ENCODE measurements around the gene CTPS1.

Gene CTPS1, protein sequence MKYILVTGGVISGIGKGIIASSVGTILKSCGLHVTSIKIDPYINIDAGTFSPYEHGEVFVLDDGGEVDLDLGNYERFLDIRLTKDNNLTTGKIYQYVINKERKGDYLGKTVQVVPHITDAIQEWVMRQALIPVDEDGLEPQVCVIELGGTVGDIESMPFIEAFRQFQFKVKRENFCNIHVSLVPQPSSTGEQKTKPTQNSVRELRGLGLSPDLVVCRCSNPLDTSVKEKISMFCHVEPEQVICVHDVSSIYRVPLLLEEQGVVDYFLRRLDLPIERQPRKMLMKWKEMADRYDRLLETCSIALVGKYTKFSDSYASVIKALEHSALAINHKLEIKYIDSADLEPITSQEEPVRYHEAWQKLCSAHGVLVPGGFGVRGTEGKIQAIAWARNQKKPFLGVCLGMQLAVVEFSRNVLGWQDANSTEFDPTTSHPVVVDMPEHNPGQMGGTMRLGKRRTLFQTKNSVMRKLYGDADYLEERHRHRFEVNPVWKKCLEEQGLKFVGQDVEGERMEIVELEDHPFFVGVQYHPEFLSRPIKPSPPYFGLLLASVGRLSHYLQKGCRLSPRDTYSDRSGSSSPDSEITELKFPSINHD

DNA sequence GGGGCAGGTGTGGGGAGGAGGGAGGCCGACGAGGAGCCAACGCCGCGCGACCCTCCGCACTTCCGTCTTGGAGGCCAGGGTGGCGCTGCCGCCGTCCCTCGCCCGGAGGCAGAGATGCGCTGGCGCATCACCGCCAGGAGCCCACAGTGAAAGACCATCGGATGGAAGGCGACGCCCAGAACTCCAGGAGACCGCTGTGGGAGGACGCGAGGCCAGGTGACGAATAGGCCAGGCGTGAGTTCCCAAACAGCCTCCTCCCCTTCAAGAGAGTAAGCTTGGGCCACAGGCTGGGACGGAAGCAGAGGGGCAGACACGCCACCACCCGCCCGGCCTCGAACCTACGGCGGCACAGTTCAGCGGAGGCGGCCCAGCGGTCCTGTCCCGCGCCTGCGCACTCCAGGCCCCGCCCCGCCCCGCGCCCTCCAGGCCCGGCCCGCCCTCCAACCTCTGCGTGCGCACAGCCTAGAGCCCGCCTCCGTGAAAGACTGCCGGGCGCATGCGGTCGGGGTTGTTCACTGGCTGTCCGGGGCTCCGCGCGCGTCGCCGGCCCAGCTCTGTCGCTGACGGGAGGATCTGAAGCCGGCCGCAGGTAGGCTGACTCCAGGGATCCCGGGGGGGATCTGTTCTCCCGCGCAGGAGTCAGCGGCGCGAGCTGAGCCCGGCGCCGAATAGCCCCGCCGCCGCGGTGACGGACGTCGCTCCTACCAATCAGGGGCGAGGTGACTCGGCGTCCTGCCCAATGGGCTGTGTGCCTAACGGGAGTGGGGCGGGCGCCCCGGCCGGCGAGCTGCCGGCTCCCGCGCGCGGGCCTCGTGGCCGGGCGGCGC lies at the start of gene CTPS1:
Gene CTPS1 (plus strand): TSS at position 456 of the 827 bp plus-strand sequence. CDS start 3,595 bp downstream, outside the sequence.
- DNase-seq = peak; percentile 98

DNA sequence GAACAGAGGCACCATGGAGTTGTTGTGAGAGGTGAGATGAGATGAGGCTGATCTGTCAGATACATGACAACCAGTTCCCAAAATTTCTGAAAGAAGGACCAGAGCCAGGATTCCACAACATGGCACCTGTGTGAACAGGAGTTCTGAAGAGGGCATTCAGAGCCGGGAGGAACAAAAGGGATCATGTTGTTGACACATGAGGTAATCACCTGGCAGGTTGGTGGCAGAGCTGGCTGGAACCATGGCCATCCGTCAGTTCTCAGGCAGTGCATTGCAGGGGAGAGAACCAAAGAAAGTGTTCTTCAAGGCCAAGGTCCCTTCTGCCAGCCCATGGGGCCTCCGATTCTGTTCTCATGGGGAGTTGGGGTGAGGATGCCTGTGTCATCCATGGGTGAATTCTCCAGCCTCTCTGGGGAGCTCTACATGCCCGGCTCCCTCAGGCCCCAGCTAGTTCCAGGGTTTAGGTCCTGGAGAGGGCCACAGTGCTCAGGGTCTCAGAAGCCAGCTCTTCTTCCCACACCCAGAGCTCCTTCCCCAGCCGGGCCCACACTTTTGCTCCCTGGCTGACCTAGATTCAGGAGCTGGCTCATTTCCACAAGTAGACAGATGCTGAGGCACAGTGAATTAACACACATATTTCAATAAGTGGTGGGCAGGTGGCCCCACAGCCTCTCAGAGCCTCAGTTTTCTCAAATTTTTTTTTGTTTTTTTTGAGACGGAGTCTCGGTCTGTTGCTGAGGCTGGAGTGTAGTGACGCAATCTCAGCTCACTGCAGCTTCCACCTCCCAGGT lies 49.1 kb upstream of the CTPS1 start:
- no peak for DNase-seq

DNA sequence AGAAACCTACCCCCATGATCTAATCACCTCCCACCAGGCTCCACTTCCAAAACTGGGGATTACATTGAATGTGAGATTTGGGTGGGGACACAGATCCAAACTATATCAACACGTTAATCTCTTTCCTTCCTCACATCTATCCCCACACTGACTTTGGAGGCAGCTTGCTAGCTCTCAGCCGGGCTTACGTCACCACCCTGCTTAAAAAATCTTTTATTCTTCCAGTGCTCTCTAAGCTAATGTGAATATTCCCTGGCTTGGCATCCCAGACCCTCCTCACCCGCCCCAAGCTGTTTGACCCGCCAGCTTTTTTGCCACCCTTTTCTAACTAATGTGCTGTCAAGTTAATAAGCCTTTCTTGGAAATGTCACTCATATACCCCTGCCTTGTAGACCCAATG lies 47.9 kb upstream of the CTPS1 start:
- no peak for DNase-seq

DNA sequence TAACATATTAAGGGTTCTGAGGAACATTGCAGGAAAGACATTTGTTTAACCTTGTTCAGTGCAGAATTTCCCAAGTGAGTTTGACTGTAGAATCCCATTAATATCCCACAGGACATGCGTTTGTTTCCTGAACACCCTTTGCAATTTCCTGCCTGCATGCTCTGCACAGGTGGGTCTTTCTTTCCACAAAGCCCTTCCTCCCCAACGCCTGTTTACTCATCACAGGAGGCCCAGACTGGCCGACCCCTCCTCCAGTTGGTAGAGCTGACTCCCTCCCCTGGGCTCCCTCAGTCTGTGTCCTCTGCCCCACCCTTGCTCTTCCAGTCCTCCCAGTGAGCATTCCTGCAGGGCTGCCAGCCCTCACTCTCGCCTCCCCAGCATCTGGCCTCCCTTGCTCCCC lies 47.5 kb upstream of the CTPS1 start:
- DNase-seq = no peak

DNA sequence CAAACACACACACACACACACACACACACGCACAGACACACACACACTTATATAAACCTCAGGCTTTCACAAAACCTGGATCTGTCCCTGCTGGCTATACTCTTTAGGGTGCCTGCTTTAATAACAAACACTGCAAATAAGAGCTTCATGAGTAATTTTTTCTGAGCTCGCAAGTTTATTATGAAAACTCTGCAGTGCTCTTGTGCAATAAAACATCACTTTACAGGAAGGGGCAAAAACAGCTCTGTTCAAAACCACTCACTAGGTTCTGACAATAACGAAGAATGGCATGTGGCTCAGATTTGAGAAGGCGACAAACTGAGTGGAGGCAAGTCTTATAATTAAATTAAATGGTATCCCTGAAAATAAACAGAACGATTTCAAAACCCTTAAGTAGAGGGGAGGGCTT lies 42.6 kb upstream of the CTPS1 start:
- DNase-seq = no peak

DNA sequence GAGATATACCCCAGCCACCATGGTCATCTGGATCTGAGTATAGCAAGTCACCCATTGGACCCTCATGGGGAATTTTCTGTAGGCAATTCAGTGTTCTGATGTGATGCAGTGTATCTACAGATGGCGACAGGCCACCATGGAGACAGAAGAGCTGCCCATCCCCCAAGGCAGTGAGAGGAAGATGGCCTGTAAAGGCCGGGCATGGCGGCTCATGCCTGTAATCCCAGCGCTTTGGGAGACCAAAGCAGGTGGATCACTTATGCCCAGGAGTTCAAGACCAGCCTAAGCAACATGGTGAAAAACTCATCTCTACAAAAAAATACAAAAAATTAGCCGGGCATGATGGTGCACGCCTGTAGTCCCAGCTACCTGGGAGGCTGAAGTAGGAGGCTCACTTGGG lies 41.1 kb upstream of the CTPS1 start:
- no peak for DNase-seq

DNA sequence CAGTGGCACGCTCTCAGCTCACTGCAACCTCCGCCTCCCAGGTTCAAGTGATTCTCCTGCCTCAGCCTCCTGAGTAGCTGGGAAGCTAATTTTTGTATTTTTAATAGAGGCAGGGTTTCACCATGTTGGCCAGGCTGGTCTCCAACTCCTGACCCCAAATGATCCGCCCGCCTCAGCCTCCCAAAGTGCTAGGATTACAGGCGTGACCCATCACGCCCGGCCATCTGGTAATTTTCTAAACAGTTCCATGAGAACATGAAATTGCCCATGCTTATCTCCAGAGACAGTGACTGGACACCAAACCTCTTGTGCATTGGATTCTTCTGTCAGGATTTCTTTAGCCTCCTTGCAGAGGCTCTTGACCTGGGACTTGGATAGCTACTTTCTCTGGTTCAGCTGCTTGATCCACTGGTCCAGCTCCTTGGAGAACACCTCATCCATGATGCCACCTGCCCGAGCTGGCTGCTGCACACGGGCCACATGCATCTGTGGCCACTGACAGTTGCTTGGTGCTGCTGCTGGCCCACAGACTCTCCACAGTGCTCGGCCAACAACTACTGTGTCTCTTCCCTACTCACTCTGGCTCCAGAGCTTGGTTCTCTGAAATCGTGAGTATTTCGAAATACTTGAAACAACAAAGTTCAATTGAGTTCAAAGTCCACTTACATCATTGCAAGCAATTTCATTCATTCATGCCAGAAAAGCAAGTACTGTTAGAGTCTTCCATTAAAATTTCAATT lies 40.0 kb upstream of the CTPS1 start:
- no peak for DNase-seq

DNA sequence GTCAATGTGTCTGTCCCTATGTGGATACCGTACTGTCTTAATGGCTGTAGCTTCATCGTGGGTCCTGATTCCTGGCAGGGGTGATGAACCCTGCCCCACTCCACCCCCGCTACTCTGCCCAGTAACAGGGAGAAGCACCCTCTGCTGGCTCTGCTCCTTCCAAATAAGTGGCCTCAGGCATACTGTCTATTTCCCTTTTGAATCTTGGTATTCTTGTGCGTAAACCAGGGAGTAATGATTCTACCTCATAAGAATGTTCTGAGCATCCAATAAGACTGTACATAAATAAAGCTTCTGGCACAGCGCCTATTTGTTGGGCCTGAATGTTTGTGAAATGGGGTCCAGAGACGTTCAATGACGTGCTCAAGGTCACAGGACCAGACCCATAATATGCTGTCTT lies 35.2 kb upstream of the CTPS1 start:
- no peak for DNase-seq

DNA sequence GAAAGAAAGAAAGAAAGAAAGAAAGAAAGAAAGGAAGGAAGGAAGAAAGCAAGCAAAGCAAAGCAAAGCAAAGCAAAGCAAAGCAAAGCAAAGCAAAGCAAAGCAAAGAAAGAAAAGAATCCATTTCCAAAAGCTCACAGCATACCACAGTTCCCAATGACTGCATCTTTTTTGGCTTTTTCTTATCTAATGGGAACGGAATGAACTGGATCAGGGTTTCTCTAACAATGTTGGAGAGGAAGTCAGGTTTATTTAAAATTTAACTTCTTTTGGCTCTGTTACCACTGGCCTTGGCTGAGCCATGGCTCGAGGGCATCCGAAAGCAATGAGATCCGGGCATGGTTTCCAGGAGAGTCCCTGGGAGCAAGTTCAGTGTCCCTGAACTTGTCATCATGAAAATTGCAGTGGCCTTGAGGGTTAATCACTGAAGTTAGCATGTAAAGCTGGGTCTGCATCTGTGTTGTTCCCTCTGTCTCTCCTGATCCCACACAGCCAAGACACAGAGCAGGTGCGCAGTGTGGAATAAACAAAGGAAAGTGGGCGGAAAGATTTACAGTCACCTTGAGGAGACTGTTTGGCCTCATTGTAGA lies 34.6 kb upstream of the CTPS1 start:
- DNase-seq = no peak

DNA sequence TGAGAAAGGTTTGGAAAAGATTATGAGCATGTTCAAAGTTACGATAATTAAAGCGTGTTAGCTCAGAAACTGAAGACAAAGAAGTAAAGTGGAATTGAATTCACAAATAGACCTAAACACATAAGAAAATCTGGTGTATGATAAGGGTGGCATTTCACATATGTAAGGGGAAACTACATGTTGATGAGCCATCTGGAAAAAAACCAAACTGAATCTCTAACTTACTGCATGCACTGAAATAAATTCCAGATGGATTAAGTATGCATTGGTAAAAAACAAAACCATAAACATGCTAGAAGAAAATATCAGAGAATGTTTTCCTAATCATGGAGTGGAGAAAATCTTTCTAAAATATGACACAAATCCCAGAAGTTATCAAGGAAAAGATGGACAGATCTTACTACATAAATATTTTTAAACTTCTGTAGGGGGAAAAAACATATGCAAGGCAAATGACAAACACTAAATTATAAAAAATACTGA lies 34.0 kb upstream of the CTPS1 start:
- DNase-seq = no peak

DNA sequence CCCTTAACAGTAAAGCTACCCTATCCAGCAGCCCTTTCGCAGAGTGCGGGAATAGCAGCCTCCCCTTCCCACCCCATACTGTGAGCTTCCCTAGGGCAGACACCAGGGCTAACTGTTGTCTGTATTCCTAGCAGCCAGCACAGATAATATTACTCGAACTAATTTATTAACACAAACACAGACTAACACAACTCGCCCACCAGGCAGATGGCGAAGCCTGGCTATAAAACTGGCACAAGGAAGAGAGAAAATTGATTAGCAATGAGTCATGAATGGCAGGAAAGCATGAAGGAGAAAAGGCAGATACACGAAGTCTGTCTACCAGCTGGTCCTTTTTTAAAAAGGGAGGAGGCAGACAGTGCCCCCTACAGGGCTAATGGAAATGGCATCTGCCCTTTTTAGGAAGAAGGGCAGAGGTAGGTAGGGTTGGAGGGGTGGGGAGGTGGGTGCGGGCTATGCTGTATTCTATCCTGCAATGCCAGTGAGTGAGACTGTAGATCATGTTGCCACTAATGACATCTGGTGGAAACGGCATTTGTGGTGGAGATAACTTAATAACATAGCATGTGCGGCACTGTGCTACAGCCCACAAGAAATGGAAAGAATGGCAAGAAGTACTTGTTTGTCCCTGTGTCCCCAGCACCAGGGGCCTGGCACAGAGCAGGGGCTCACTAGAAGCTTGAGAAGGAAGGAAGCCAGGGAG lies 30.6 kb upstream of the CTPS1 start:
- DNase-seq = peak; percentile 48

DNA sequence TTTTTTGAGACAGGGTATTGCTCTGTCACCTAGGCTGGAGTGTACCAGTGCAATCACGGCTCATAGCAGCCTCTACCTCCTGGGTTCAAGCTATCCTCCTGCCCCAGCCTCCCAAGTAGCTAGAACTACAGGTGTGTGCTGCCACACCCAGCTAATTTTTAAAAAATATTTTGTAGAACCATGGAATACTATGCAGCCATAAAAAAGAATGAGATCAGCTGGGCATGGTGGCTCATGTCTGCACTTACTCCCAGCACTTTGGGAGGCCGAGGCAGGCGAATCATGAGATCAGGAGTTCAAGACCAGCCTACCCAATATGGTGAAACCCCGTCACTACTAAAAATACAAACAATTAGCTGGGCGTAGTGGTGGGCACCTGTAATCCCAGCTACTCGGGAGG lies 29.9 kb upstream of the CTPS1 start:
- no peak for DNase-seq

DNA sequence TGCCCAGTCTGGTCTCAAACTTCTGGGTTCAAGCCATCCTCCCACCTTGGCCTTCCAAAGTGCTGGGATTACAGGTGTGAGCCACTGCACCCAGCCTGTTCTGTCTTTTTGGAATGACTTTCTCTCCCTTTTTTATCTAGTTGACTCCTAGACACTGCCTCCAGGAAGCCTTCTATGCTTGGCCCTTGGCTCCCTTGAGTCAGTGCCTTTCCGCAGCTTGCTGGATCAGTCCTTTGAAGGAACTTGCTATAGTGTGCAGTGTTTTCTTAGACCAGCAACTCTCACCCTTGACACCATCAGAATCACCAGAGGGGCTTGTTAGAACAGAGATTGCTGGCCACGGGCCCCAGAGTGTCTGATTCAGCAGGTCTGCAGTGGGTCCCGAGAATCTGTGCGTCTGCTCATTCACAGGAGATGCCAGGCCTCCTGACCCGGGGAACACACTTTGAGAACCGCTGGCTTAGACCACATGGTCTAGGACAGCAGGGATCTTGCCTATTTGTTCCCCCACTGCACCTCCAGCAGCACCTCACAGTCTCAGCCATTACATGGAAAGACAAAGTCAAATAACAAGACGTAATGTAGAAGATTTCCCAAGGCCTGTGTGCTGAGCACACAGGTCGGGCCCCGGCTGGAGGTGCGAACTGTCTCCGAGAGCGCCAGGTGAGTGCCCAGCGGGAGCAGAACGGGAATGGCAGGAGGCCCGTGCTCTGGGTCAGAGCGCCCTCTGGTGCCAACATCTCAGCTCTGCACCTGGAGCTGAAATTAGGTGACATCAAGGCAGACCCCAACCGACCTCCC lies 27.4 kb upstream of the CTPS1 start:
- DNase-seq = peak; percentile 62

DNA sequence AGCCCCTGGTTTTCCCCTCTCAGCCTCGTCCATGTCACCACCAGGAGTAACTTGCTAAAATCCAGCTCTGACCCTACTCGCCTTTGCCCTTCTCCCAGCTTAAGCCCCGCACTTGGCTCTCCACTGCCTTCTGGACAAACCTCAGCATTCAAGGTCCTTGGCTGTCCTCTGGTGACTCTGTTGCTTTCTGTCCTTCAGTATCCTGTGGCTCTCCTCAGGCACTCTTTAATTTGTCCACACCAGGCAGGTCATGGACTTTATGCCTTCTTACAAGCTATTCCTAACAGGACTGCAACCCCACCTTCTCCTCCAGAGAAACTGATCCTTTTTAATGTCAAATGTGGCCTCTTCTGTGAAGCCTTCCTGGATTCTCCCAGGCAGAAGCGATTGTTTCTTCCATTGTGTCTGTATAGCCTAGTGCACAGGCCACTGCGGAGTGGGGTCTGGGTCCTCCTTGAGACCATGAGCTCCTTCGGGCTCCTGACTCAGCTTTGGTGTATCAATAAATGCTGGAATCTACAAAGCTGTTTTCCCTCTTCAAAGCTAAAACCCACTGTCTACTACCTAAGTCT lies 26.7 kb upstream of the CTPS1 start:
- no peak for DNase-seq

DNA sequence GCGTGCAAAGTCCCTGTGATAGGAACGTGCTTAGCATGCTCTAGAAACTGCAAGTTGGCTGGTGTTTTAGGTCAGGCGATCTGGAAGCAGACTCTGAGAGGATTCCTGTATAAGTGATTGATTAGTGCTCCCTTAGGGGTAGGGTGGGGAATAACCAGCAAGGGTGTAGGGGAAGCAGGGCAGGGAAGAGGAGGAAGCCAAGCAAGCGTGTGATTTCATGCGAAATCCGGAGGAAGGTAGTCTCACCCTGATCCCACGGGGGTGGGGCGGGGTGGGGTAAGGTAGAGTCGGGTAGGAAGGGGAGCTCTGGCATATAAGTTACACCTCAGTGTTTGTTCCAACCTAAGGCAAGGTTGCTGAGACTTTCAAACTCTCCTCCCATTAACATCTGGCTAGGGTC lies 24.9 kb upstream of the CTPS1 start:
- DNase-seq = no peak

DNA sequence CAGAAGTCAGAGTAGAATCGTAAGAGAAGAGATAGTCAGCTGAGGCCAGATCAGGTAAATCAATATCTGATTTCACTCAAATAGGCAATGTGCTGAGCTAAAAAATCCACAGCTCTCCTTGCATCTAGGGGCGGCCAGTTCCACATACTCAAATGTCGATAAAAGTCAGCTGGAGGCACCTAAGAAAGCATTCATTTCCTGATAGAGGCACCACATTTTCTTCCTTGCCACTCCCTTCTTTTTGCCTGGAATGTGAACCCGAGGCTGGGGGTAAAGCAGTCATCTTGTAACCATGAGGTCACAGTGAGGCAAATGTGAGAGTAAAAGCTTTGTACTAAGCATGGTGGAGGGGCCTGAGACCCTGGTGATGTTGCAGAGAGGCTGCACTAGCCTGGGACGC lies 24.2 kb upstream of the CTPS1 start:
- no peak for DNase-seq

DNA sequence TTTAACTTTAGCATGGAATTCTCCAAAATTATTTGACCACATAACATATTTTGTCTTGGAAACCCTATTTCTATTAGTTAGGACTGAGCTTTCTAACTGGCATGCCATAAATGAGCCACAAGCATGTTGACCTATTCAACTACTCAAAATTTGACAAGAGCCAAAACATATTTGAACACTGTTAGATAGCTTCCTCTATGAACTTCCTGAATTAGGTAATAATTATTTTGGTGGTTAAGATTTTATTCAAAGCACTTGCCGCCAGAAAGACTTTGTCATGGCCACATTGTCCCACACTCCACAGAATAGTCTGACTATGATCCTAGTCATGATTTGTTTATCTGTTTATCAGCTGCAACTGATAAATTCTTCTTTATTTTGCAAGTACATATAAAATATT lies 23.1 kb upstream of the CTPS1 start:
- no peak for DNase-seq

DNA sequence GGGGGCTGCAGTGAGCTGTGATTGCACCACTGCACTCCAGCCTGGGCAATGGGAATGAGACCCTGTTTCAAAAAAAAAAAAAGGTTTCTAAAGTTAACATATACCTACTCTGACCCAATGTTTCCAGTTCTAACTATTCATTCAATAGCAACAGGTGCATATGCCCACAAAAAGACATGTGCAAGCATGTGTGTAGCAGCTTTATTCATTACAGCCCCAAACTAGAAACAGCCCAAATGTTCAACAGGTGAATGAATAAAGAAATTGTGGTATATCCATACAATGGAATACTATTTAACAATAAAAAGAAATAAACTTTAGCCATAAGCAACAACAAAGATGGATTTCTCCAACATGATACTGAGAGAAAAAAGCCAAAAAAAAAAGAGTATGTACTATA lies 21.3 kb upstream of the CTPS1 start:
- DNase-seq = no peak

DNA sequence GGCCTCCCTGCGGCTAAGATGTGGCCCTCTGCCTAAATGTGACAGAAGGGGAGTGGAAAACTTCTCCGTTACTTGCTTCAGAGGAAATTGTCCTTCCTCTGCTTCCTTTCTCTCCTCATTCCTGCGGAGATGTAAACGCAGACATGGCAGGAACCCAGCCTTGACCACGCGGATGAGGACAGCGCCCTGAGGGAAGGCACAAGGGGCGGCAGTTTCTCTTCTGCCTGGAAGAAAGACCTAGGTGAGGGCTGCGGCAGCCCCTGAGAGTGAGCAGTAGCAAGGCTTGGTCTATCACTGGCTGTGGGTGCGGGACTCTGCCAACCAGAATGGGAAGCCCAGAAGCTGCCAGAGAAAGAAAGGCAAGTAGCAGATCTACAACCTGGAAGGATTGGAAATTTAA lies 14.0 kb upstream of the CTPS1 start:
- DNase-seq = no peak

DNA sequence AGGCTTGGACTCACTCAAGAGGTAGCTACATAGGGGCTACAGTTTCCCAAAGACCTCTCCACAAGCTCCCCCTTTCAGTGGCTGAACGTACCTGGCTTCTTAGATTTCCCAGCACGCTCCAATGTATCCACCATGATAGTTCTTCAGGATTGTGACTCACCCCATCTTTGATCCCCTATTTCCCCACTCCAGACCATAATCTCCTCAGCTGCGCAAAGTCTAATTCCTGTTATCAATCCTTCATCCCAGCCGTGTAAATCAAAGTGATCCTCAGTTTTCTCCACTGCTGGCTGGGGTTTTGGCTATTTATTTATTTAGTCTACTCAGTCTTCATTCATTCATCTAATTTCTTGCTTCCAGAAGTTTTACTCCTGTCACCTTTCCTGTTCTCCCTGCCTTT lies 13.1 kb upstream of the CTPS1 start:
- no peak for DNase-seq
